Glutamatergic neuron (in vitro differentiated cells): Measurements from ENCODE around the gene KRTAP19-8. TPM values are rescaled to one million over a fixed set of nuclear protein-coding genes. Genes with fewer than 3 reads are reported as not detected.

Source experiments
- DNase-seq: peaks from one replicate; pipeline ENCODE4 v3.0.0; 2022
- H3K27ac Mint-ChIP-seq: one replicate; pipeline ENCODE4 v1.8.0; 2020; ENCODE audit warnings: mild to moderate bottlenecking, mixed read lengths, inconsistent platforms; ENCODE audit not compliant: unreplicated experiment
- H3K27me3 Mint-ChIP-seq: one replicate; pipeline ENCODE4 v1.8.0; 2020; ENCODE audit warnings: mild to moderate bottlenecking, moderate library complexity, mixed read lengths, inconsistent platforms; ENCODE audit not compliant: unreplicated experiment
- H3K36me3 Mint-ChIP-seq: one replicate; pipeline ENCODE4 v1.8.0; 2020; ENCODE audit warnings: mild to moderate bottlenecking, mixed read lengths, inconsistent platforms; ENCODE audit not compliant: unreplicated experiment
- H3K4me1 Mint-ChIP-seq: one replicate; pipeline ENCODE4 v1.8.0; 2020; ENCODE audit warnings: mild to moderate bottlenecking, low read depth, mixed read lengths, inconsistent platforms; ENCODE audit not compliant: unreplicated experiment
- H3K4me3 Mint-ChIP-seq: one replicate; pipeline ENCODE4 v1.8.0; 2020; ENCODE audit warnings: mild to moderate bottlenecking, mixed read lengths, inconsistent platforms; ENCODE audit not compliant: unreplicated experiment
- H3K9me3 Mint-ChIP-seq: one replicate; pipeline ENCODE4 v1.8.0; 2020; ENCODE audit warnings: mild to moderate bottlenecking, moderate library complexity, mixed read lengths, inconsistent platforms; ENCODE audit not compliant: unreplicated experiment
- CTCF ChIP-seq: fragments of 200-600 bp; sonication (generic); IDR thresholded peaks from one replicate; pipeline ENCODE4 v1.5.0; 2021; ENCODE audit not compliant: partially characterized antibody, unreplicated experiment
- long read RNA-seq: library from polyadenylated mRNA; unstranded; transcript quantifications from one replicate; pipeline ENCODE4 v2.0.0, GENCODE V29; 2020; ENCODE audit not compliant: unreplicated experiment
- total RNA-seq: library from RNA; stranded (reverse); fragmentation: NEBNext Ultra II Directional; extraction: Animal tissue kit (Norgen Biotek cat#: 25700); gene quantifications from one replicate; pipeline ENCODE4 v1.2.1, GENCODE V29; 2021; ENCODE audit not compliant: unreplicated experiment

Gene KRTAP19-8
- total RNA-seq, result not detected
- long read RNA-seq, result 0 reads

- Mint-ChIP-seq H3K27me3 (no peaks in the 10 kb centered on the region), H3K36me3 (no peaks in the 10 kb centered on the region), H3K9me3 (no peaks in the 10 kb centered on the region), H3K4me3 (no peak within 1 kb of the TSS), H3K27ac (no peak within 1 kb of the TSS), H3K4me1 (no peaks in the 10 kb centered on the region)
- DNase-seq, result no peak
- TF ChIP-seq CTCF, result no peak
These were observed at the start of gene KRTAP19-8 for GRCh38 chr21:31038376-31038775. Gene KRTAP19-8 (minus strand): TSS chr21:31038476. CDS start chr21:31038443, 33 bp downstream.

GRCh38 chr21:31087639-31088473 lies 49.6 kb upstream of the KRTAP19-8 start:
- Mint-ChIP-seq H3K36me3 (peaks cover 3% of the 10 kb centered on the region), H3K4me1 (peaks cover 2% of the 10 kb centered on the region), H3K4me3 (no peak overlapping the region), H3K9me3 (peaks cover 5% of the 10 kb centered on the region), H3K27ac (no peak overlapping the region), H3K27me3 (no peaks in the 10 kb centered on the region)
- no peak for TF ChIP-seq CTCF
- no peak for DNase-seq

- Mint-ChIP-seq H3K4me1 (peaks cover 2% of the 10 kb centered on the region), H3K27ac (no peak overlapping the region), H3K4me3 (no peak overlapping the region), H3K36me3 (no peaks in the 10 kb centered on the region), H3K27me3 (no peaks in the 10 kb centered on the region), H3K9me3 (peaks cover 5% of the 10 kb centered on the region)
- DNase-seq, result no peak
- no peak for TF ChIP-seq CTCF
These were observed 46.4 kb upstream of the KRTAP19-8 start for GRCh38 chr21:31084689-31085088.

- Mint-ChIP-seq H3K27ac (no peak overlapping the region), H3K4me1 (no peaks in the 10 kb centered on the region), H3K9me3 (peaks cover 5% of the 10 kb centered on the region), H3K4me3 (no peak overlapping the region), H3K36me3 (no peaks in the 10 kb centered on the region), H3K27me3 (peaks cover 7% of the 10 kb centered on the region)
- no peak for TF ChIP-seq CTCF
- no peak for DNase-seq
These were observed 40.5 kb upstream of the KRTAP19-8 start for GRCh38 chr21:31078796-31079195.

GRCh38 chr21:31078216-31078615 lies 39.9 kb upstream of the KRTAP19-8 start:
- H3K4me3 Mint-ChIP-seq, result no peak overlapping the region
- peaks cover 5% of the 10 kb centered on the region for H3K9me3 Mint-ChIP-seq
- no peak overlapping the region for H3K27ac Mint-ChIP-seq
- no peak for TF ChIP-seq CTCF
- no peaks in the 10 kb centered on the region for H3K36me3 Mint-ChIP-seq
- H3K27me3 Mint-ChIP-seq, result peaks cover 7% of the 10 kb centered on the region
- H3K4me1 Mint-ChIP-seq, result no peaks in the 10 kb centered on the region
- DNase-seq, result no peak
